ENCODE results near the gene EPB41L4B. TPM values are rescaled to one million over a fixed set of nuclear protein-coding genes. Genes with fewer than 3 reads are reported as not detected.

The EPB41L4B gene
- total RNA-seq, 2 experiments from 2014 or later: 0.34 TPM

DNA sequence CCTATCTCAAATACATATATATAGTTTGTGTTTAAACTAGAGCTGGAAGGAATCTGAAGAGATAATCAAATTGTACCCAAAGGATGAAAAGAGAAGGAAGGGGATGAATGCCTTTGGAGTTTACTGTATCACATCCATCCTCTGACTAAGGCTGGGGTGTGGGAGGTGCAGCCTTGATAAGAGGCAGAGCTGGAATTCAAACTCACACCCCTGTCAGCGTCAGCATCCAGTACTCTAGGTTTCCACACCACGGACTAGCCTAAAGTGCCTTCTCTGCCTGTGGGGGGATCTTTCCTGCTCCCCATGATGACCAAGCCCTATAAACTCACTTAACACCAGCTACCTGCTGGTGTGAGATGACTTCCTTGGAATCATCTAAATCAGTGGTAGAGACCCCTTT lies 48.1 kb downstream of the EPB41L4B start:
- ChIA-PET POLR2A (no interaction called here), CTCF (interaction anchor here (0.6 kb wide), 1 partner anchor 17 kb away, joined by 3 read pairs; no protein-coding TSS in a partner anchor)
- intact Hi-C loops (cut with micrococcal nuclease): no loop called here
- ATAC-seq (no peak), DNase-seq (no peak)
- Mint-ChIP-seq H3K9me3 (no peaks in the 10 kb centered on the region), H3K36me3 (ENCODE audit: low read depth) (no peaks in the 10 kb centered on the region), H3K4me1 (ENCODE audit: low read depth) (no peaks in the 10 kb centered on the region), H3K27me3 (peaks cover 7% of the 10 kb centered on the region), H3K4me3 (no peak overlapping the region), H3K27ac (no peak overlapping the region)
- TF ChIP-seq, protein P1, sequence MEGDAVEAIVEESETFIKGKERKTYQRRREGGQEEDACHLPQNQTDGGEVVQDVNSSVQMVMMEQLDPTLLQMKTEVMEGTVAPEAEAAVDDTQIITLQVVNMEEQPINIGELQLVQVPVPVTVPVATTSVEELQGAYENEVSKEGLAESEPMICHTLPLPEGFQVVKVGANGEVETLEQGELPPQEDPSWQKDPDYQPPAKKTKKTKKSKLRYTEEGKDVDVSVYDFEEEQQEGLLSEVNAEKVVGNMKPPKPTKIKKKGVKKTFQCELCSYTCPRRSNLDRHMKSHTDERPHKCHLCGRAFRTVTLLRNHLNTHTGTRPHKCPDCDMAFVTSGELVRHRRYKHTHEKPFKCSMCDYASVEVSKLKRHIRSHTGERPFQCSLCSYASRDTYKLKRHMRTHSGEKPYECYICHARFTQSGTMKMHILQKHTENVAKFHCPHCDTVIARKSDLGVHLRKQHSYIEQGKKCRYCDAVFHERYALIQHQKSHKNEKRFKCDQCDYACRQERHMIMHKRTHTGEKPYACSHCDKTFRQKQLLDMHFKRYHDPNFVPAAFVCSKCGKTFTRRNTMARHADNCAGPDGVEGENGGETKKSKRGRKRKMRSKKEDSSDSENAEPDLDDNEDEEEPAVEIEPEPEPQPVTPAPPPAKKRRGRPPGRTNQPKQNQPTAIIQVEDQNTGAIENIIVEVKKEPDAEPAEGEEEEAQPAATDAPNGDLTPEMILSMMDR (IDR thresholded peaks at IDR 0.05): no peak

DNA sequence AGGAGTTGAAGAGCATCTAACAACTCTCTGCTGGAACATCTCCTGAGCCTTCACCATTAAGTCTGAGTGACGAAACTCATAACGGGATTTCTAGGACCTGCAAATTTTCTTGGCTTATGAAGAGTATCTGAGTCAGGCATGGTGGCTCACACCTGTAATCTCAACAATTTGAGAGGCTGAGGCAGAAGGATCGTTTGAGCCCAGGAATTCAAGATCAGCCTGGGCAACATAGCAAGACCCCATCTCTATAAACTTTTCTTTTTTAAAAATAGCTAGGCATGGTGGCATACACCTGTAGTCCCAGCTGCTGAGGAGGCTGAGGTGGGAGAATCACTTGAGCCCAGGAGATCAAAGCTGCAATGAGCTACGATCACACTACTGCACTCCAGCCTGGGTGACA lies 48.8 kb downstream of the EPB41L4B start:
- TF ChIP-seq, protein P1 (IDR thresholded peaks at IDR 0.05): no peak
- H3K4me1 Mint-ChIP-seq (ENCODE audit: low read depth): no peaks in the 10 kb centered on the region
- ChIA-PET CTCF (no interaction called here), POLR2A (no interaction called here)
- no peak overlapping the region for H3K4me3 Mint-ChIP-seq
- intact Hi-C loops (cut with micrococcal nuclease): no loop called here
- no peak for DNase-seq
- H3K27me3 Mint-ChIP-seq: peaks cover 5% of the 10 kb centered on the region
- no peaks in the 10 kb centered on the region for H3K36me3 Mint-ChIP-seq (ENCODE audit: low read depth)
- H3K27ac Mint-ChIP-seq: no peak overlapping the region
- ATAC-seq: no peak
- H3K9me3 Mint-ChIP-seq: no peaks in the 10 kb centered on the region

DNA sequence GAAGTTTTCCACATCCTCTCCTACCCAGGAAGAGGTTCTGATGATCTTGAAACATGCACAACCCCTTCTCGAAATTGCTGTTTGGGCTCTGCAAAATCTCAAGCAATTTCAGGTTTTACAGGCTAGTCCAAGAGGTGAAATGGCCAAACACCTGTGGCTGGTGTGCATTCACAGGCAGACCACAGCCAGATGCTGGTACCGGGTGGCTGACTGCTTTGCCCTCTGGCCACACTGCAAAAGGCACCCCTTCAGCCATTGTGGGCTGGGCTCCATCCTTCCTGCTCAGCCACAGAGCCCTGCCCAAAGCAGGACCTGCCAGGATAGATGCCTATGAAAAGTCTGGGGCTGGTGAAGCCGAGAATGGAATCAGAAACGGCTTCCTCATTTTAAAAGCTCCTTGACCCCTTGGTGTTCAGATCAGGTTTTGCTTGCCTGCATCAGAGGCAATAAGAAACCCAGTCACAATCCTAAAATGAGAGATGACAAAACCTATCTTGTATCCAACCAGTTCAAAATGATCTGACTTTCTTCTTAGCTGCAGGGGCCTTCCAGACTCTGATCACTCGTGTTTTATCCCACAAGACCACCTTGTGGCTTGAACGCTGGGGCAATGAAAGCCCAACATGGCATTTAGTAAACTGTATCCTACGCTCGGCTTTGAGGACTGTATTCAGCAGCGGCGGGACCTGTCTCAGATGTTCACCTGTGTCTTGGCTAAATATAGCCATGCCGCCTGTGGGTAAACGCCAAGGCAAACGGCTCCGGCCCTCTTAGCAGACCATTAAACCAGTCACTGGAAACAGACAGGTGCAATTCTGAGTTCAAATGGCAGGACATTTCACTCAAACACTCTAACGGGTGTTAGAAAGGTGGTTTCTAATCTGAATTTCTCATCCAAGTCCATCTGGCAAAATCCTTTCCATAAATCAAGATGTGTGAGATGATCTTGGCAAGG lies 49.6 kb downstream of the EPB41L4B start:
- ChIA-PET CTCF (no interaction called here), POLR2A (no interaction called here)
- Mint-ChIP-seq H3K9me3 (no peaks in the 10 kb centered on the region), H3K4me1 (ENCODE audit: low read depth) (no peaks in the 10 kb centered on the region), H3K27me3 (peaks cover 2% of the 10 kb centered on the region), H3K27ac (no peak overlapping the region), H3K36me3 (ENCODE audit: low read depth) (no peaks in the 10 kb centered on the region), H3K4me3 (no peak overlapping the region)
- ATAC-seq (no peak), DNase-seq (no peak)
- intact Hi-C loops (cut with micrococcal nuclease): no loop called here
- TF ChIP-seq, protein P1 (IDR thresholded peaks at IDR 0.05): no peak

DNA sequence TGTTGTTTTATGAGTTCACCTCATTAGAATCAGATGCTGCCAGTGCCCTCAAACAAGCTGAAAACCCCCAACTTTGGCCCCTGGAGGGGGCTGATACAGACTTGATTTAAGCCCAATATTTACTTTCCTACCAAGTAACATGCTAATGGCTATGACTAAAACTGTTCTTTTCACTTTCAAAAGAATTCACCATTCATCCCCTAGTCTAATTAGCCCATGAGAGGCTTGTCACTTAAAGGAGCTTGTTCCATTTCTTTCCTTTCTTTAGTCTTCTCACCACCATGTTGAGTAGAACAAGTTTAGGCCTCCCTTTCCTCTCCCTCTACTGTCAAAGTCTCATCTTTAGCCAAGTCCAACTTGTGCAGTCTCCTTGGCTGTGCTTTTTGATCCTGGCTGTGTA lies 50.4 kb downstream of the EPB41L4B start:
- TF ChIP-seq, protein P1 (IDR thresholded peaks at IDR 0.05): no peak
- ATAC-seq: no peak
- Mint-ChIP-seq H3K27me3 (no peaks in the 10 kb centered on the region), H3K36me3 (ENCODE audit: low read depth) (no peaks in the 10 kb centered on the region), H3K9me3 (no peaks in the 10 kb centered on the region), H3K4me1 (ENCODE audit: low read depth) (no peaks in the 10 kb centered on the region), H3K27ac (no peak overlapping the region), H3K4me3 (no peak overlapping the region)
- ChIA-PET POLR2A (no interaction called here), CTCF (no interaction called here)
- no peak for DNase-seq
- intact Hi-C loops (cut with micrococcal nuclease): no loop called here

DNA sequence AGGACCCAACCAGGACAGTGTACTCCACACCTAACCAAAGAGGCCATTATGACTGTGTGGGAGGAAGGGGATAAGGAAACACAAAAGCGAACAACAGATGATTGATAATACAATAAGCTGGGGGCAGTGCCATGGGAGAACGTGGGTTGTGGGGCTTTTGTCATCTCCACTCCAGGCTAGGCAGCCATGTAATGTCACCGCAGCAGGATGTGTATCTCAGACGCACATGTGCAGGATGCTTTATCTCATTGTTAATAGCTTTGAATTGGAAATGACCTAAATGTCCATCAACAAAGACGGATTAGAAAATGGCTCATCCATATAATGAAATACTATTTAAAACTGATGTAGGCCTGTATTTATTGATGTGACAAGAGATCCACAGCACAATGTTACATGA lies 51.0 kb downstream of the EPB41L4B start:
- no peak for ATAC-seq
- DNase-seq: no peak
- Mint-ChIP-seq H3K4me3 (no peak overlapping the region), H3K4me1 (ENCODE audit: low read depth) (no peaks in the 10 kb centered on the region), H3K27me3 (no peaks in the 10 kb centered on the region), H3K27ac (no peak overlapping the region), H3K36me3 (ENCODE audit: low read depth) (no peaks in the 10 kb centered on the region), H3K9me3 (no peaks in the 10 kb centered on the region)
- CTCF ChIA-PET: no interaction called here
- TF ChIP-seq, protein P1 (IDR thresholded peaks at IDR 0.05): no peak
- POLR2A ChIA-PET: no interaction called here
- intact Hi-C loops (cut with micrococcal nuclease): no loop called here
